IPS-18c (cell line): ENCODE results near the gene DLG4.

Source experiments
- H3K4me3 ChIP-seq: 2 replicates; pipeline ENCODE4 v1.7.0; 2013; ENCODE audit warnings: low read depth, mild to moderate bottlenecking, low read length, moderate library complexity; ENCODE audit not compliant: insufficient read depth
- H3K9me3 ChIP-seq: one replicate; pipeline ENCODE4 v1.6.1; 2013; ENCODE audit warnings: mild to moderate bottlenecking, low read length, moderate library complexity; ENCODE audit not compliant: control insufficient read depth, insufficient read depth

Gene DLG4

GRCh38 chr17:7219812-7220592, at the start of gene DLG4, which contains the start of gene ACADVL:
TSS of gene DLG4 (minus strand) at chr17:7219836.
TSS of gene ACADVL (plus strand) at chr17:7219938. CDS start at chr17:7219985, 47 bp downstream.
- Histone ChIP-seq H3K9me3 (no peaks in the 10 kb centered on the region), H3K4me3 (peak within 1 kb of the TSS; percentile 85)

DNA sequence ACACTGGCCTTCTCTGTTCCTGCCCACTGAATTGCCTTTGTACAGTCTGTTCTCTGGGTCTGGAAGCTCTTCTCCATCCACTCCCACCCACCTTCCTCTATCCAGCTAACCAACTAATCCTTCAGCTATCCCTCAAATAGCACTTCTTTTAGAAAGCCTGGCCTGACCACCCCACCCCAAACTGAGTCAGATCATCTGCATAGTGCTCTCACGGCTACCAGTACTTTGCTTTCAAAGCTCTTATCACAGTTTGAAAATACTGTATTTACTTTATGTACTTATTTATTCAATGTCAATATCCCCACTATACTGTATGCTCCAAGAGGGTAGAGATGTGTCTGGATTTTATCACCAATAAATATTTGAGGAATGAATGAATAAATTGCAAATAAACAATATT, 47.1 kb upstream of the DLG4 start:
- H3K9me3 ChIP-seq: peaks cover 2% of the 10 kb centered on the region
- no peak overlapping the region for H3K4me3 ChIP-seq

DNA sequence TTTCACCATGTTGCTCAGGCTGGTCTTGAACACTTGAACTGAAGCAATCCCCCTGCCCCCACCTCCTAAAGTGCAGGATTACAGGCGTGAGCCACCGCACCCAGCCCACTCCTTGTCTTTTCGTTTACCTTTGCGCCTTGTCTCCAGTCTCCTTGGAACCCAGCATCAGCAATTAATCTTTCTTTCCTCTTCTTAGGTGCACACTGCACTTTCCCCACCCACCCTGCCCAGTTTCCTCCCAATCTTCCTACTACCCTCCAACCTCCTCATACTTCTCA, 44.1 kb upstream of the DLG4 start:
- Histone ChIP-seq H3K9me3 (peaks cover 2% of the 10 kb centered on the region), H3K4me3 (peak overlapping the region; percentile 91; the same call in 1 of the 2 replicates)

DNA sequence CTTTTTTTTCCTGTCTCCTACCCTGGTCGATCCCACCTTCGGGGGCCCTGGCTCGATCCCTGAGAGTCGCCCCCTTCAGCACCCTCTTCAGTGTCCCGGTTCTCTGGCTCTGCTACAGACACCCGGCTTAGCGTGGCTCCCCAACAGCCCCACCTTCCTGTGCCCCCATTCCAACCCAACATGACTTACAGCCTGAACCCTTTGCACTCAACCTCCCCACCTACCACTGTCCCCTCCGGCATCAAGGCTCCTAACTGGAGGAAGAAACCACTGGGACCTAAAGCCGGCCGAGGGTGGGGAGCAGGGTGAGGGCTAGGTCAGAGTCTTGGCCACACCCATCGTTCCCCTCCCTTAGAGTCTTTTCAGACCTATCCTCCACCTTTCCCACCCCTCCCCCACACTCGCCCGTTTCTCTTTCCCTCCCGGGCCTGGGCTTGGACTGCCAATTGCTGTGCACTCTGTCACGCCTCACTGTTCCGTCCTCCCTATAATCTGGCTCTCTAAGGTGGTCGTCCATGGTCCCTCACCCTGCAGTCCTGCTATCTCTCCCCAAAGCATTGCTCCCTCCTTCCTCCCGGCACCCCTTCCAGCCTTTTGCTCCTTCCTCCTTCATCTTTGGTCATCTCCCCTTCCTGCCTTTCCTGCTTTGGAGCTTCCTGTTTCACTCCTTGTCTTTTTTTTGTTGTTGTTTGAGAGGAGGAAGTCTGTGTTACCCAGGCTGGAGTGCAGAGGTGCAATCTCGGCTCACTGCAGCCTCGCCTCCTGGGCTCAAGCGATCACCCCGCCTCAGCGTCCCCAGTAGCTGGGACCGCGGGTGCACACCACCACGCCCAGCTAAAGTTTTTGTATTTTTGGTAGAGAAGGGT, 43.5 kb upstream of the DLG4 start:
- H3K9me3 ChIP-seq: peaks cover 2% of the 10 kb centered on the region
- H3K4me3 ChIP-seq: peak overlapping the region; percentile 91

DNA sequence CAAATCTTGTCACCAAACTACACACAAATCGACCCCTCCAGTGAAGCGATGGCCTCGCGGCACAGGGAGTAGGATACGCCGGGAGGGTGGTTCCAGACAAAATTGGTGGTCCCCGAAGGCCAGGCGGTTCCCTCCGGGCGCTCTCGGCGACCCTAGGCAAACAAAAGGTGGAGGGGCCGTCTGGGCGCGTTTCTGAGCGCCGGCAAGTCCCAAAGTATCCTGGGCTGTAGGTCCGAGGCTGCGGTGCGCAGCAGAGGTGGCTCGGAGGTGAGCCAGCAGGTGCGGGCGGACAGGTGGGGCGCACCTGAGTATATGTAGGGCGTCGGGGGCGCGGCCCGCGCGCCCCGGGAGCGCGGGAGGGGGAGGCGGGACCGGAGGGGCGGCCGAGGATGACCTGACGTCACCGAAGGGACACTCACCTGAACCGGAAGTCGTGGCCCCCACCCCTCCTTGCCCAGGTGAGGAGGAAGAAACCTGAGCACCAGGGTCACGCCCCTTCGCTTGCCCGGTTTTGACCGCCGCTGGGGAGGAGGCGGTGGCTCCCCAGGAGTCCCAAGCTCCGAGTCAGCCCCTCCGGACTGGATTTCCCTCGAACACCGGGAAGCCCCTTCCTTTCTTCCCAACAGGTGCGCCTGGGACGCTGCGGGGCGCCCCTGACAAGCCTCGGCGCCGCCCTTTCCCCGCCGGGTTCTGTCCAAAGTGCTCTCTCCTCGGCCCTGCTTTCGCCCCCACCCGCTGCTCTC, 42.7 kb upstream of the DLG4 start, which contains the start of gene CLDN7:
Gene CLDN7, minus strand, starts transcription at position 287 of the 743 bp plus-strand sequence. CDS start 435 bp downstream, outside the sequence.
- peaks cover 2% of the 10 kb centered on the region for H3K9me3 ChIP-seq
- H3K4me3 ChIP-seq: peak within 1 kb of the TSS; percentile 91

DNA sequence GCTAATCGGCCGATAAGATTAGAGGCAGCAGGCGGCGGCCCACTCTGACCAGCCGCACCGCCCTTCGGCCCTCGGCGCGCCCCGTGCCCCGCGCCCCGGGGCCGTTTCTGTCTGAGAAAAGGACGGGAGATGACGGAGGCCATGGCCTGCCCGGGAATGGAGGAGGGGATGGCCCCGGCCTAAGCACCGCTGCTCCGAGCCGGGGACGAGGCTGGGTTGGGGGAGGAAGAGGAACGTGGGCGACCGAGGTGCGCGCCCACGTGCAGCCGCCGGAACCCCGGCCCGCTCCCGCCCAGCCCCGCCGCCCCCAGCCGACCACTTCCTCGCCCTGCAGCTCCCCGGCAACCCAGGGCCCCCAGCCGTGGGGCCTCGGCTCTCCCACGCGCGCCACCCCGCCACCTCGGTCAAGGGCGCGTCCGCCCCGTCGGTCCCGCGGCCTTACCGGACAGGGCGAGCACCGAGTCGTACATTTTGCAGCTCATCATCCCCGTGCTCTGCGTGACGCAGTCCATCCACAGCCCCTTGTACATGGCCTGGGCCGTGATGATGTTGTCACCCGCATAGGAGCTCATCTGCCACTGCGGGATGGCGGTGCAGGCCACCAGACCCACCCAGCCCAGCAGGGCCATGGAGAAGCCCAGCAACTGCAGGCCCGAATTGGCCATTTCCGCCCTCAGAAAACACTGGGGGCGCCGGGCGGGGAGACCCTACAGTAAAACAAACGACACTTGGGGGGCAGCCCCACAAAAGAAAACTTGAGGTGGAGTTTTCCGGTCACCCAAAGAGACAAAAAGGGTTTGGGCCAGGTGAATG, 41.9 kb upstream of the DLG4 start:
- H3K4me3 ChIP-seq: peak overlapping the region; percentile 91
- H3K9me3 ChIP-seq: peaks cover 2% of the 10 kb centered on the region

- peak overlapping the region; percentile 91 for H3K4me3 ChIP-seq
- H3K9me3 ChIP-seq: peaks cover 2% of the 10 kb centered on the region
Measured at GRCh38 chr17:7260651-7261378, 41.2 kb upstream of the DLG4 start.

GRCh38 chr17:7260151-7260550, 40.5 kb upstream of the DLG4 start:
- peak overlapping the region; percentile 91 for H3K4me3 ChIP-seq
- peaks cover 2% of the 10 kb centered on the region for H3K9me3 ChIP-seq

DNA sequence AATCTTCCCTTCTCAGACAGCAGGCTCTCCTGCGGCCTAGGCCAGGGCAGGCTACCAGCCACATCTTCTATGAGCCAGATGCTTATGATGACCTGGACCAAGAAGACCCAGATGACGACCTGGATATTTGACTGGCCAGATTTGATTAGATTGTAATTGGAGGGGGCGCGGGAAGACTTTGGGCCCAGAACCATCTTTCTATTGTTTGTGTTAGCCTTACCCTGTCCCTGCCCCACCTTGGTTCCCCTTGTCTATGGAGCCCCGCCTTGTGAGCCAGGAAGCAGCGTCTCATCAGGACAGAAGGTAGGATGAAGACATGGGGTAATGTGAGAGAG, 39.9 kb upstream of the DLG4 start:
- peaks cover 2% of the 10 kb centered on the region for H3K9me3 ChIP-seq

GRCh38 chr17:7258731-7259554, 39.3 kb upstream of the DLG4 start:
- peaks cover 2% of the 10 kb centered on the region for H3K9me3 ChIP-seq
- no peak overlapping the region for H3K4me3 ChIP-seq

More for the DNA sequence above, 39.9 kb upstream of the DLG4 start:
- H3K4me3 ChIP-seq: no peak overlapping the region

DNA sequence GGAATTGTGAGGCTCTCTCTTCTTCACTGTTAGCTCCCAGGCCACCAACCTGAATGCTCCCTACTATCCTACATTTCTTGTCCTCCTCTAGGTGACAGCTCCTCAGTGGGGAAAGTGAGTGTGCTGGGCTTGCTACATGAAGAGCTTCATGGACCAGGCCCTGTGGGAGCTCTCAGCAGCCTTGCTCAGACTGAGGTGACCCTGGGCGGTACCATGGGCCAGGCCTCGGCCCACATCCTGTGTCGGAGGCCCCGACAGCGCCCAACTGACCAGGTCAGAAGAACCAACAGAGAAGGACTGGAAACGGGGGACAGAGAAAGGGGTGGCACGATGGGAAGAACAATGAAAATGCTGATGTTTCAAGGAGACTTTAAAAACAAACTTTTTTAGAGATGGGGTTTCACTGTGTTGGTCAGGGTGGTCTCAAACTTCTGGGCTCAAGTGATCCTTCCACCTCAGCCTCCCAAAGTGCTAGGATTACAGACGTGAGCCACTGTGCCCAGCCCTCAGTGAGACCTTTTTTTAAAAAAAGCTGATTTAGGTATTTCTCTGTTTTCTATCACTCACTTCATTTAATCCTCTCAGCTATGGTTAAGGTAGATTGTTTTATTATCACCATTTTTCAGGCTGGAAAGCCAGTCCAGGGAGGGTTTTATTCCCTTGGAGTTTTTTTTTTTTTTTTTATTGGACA, 37.3 kb upstream of the DLG4 start:
- Histone ChIP-seq H3K4me3 (no peak overlapping the region), H3K9me3 (no peaks in the 10 kb centered on the region)

- Histone ChIP-seq H3K9me3 (no peaks in the 10 kb centered on the region), H3K4me3 (no peak overlapping the region)
Measured at GRCh38 chr17:7254511-7254910, 34.9 kb upstream of the DLG4 start.

- Histone ChIP-seq H3K4me3 (peak overlapping the region; percentile 87; the same call in 1 of the 2 replicates), H3K9me3 (peaks cover 2% of the 10 kb centered on the region)
Measured at GRCh38 chr17:7253082-7253481, 33.4 kb upstream of the DLG4 start.

DNA sequence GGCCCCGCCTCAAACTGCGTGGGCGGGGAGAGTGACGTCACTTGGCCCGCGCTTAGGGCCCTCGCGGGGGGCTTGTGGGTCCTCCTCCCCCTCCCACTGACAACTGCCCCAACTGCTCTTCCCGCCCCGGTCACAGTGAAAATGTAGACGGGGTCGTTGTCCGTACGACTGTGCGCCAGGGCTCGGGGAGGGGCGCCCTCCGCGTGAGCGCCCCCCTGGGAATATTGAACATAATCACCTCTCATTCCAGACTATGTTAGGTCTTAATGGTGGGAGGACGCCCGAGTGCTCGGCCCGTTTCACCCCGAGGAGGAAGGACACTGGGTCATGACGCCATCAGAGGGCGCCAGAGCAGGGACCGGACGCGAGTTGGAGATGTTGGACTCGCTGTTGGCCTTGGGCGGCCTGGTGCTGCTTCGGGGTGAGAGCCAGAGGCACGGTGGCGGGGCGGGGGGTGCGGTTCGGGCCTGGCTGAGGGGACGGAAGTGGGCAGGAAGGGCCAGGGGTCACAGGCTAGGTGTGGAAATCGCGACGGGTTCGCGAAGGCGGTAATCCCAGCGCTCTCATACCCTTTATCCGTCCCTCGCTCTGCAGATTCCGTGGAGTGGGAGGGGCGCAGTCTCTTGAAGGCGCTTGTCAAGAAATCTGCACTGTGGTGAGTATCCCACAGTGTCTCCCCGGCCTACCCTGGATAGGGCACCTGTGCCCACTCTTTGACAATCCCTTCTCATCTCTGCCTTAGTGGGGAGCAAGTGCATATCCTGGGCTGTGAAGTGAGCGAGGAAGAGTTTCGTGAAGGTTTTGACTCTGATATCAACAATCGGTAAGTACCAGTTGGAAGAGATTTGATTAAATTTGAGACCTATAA, 32.8 kb upstream of the DLG4 start, which contains the start of gene ELP5:
Gene ELP5, plus strand, starts transcription at position 40 of the 868 bp plus-strand sequence. Its CDS starts 336 bp downstream, at position 376.
- Histone ChIP-seq H3K9me3 (peaks cover 2% of the 10 kb centered on the region), H3K4me3 (peak within 1 kb of the TSS; percentile 87)
